ENCODE data around the gene CD276.

Gene CD276

DNA sequence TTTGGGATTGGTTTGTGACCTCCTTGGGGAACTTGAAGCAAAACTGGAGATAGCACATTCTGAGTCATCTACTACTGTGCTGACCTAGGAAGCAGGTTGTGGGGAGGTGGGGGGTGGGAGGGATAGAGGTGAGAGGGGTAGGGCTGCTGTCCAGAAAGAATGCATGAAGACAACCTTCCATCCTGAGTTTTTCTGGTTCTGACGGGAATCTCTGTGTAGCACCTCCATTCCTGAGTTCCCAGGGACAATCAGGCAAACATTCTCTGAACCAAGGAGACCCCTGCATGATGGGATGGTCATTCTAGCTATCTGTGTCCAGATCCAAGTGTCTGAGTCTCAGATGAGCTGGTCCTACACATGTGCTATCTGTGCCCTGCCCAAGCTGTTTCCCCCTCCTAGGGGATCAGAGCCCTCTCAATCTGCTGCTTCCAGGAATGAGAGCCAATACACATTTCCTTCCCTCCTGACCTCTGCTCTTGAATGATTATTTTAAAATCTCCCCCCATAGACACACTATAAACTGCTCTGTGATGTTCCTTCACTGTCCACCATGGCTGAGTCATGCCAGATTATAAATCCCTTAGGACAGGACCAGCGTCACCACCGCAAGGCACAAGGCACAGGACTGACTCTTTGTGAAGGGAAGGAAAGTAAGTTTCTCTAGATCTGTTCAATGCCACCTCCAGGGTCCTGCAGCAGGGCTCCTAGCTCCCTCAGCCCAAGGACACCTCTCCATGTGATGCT, 2.2 kb upstream of the CD276 start:
- TF ChIP-seq, protein P1, sequence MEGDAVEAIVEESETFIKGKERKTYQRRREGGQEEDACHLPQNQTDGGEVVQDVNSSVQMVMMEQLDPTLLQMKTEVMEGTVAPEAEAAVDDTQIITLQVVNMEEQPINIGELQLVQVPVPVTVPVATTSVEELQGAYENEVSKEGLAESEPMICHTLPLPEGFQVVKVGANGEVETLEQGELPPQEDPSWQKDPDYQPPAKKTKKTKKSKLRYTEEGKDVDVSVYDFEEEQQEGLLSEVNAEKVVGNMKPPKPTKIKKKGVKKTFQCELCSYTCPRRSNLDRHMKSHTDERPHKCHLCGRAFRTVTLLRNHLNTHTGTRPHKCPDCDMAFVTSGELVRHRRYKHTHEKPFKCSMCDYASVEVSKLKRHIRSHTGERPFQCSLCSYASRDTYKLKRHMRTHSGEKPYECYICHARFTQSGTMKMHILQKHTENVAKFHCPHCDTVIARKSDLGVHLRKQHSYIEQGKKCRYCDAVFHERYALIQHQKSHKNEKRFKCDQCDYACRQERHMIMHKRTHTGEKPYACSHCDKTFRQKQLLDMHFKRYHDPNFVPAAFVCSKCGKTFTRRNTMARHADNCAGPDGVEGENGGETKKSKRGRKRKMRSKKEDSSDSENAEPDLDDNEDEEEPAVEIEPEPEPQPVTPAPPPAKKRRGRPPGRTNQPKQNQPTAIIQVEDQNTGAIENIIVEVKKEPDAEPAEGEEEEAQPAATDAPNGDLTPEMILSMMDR (IDR thresholded peaks at IDR 0.05; ENCODE audit: low read depth, low read length), result no peak
- Histone ChIP-seq H3K4me3 (ENCODE audit: low read depth, low read length) (no peak overlapping the region), H3K9me3 (no peaks in the 10 kb centered on the region), H3K27me3 (peaks cover 3% of the 10 kb centered on the region; the same call in 1 of the 2 replicates), H3K4me1 (peaks cover 10% of the 10 kb centered on the region), H3K36me3 (no peaks in the 10 kb centered on the region)
- no peak for DNase-seq

DNA sequence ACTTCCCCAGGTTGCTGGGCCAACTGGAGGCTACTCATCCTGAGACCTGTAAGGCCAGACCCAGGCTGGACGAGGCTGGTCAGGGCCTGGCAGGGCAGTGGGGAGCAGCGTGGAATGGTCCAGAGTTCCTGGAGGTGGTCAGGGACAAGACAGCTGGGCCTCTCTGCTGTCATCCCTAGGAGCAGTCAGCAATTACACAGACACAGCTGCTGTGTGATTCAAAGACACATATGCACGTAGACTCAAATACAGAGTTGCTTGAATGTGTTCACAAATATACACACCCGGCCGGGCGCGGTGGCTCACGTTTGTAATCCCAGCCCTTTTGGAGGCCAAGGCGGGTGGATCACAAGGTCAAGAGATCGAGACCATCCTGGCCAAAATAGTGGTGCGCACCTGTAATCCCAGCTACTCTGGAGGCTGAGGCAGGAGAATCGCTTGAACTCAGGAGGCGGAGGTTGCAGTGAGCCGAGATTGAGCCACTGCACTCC, 1.5 kb upstream of the CD276 start:
- peaks cover 3% of the 10 kb centered on the region; the same call in 1 of the 2 replicates for H3K27me3 ChIP-seq
- H3K4me3 ChIP-seq (ENCODE audit: low read depth, low read length), result no peak overlapping the region
- peaks cover 11% of the 10 kb centered on the region for H3K4me1 ChIP-seq
- TF ChIP-seq, protein P1 (IDR thresholded peaks at IDR 0.05; ENCODE audit: low read depth, low read length), result no peak
- no peak for DNase-seq
- H3K9me3 ChIP-seq, result no peaks in the 10 kb centered on the region
- H3K36me3 ChIP-seq, result no peaks in the 10 kb centered on the region

DNA sequence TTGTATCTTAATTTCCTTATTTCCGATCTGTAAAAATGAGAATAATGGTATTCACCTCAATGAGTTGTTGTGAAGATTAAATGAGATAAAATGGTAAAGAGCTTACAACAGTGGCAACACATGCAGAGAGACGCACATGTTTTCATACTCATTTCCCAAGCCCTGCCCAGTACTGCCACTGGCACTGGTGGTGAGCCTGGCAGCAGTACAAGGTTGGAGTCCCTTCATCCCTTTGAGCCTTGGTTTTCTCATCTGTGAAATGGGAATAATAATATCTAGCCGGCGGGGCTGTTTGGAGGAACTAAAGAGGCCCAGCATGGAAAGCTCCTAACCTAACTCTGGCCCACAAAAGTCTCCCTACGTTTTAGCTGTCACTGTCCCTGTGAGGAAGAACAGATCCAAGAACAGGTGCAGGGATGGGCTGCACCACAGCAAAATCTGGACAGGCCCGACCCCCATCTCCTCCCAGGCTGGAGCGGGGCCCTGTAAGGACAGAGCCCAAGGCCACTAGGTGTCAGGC, 866 bp upstream of the CD276 start:
- Histone ChIP-seq H3K27me3 (peaks cover 3% of the 10 kb centered on the region; the same call in 1 of the 2 replicates), H3K36me3 (no peaks in the 10 kb centered on the region), H3K9me3 (no peaks in the 10 kb centered on the region), H3K4me3 (ENCODE audit: low read depth, low read length) (peak overlapping the region; percentile 84), H3K4me1 (peaks cover 17% of the 10 kb centered on the region)
- peak; percentile 68 for DNase-seq
- TF ChIP-seq, protein P1 (IDR thresholded peaks at IDR 0.05; ENCODE audit: low read depth, low read length), result peak; percentile 38; the same call in 1 of the 2 replicates

DNA sequence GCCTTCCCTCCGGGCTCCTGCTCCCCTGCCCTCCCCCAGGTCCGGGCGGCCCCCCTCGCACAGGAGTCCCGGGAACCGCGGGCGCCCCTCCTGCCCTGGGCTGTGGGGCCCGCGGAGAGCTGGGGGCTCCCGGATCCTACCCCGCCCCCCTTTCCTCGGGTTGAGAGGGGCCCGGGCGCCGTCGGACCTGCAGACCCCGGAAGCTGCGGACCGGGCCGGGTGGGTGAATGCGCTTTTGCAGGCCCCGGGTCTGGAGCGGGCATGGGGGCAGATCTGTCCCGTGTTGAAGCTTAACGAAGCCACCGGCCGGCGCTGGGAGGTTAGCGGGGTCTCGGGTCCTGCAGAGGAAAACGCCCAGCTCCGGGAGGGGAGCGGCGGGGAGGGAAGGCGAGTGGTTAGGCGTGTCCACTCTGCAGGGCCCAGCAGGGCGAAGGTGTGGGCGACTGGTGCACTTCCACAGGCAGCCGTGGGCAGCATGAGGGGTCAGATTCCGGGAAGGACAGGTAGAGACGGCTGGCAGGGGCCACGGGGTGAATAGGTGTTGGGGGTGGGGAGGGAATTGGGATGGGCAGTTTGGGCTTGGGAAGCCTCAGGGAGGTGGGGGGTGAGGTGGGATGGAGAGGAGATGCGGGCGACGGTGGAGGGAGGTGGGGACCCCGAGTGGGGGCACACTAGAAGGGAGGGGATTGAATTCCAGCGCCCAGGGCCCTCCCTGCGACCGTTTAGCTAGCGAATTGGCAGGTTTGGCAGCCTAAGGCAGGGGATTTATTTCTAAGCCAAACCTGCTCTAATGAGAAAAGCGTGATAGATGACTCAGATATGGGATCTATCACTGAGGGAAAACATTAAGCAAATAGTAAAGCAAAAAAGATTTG, 635 bp downstream of the CD276 start:
- Histone ChIP-seq H3K4me1 (peaks cover 18% of the 10 kb centered on the region), H3K27me3 (peaks cover 3% of the 10 kb centered on the region; the same call in 1 of the 2 replicates), H3K4me3 (ENCODE audit: low read depth, low read length) (peak overlapping the region; percentile 84), H3K9me3 (no peaks in the 10 kb centered on the region), H3K36me3 (no peaks in the 10 kb centered on the region)
- DNase-seq, result peak; percentile 41
- TF ChIP-seq, protein P1 (IDR thresholded peaks at IDR 0.05; ENCODE audit: low read depth, low read length), result no peak

DNA sequence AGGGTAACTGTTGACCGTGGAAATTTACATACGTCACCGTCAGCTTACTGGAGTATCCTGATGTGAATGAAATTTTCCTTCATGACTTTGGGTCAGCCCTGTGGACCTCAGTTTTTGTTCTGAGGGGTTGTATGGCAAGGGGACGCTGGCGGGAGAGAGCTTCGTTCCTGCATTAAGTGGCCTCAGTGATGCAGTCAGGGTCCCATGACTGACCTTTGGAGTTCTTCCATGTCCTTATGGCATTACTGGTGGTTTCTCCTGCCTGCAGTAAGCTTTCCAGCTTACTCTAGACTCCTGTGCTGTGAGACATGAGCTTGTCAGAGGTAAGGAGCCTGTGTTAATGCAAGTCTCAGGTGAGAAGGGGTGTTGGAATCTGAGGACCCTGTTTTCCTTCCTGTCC, 1.8 kb downstream of the CD276 start:
- Histone ChIP-seq H3K4me3 (ENCODE audit: low read depth, low read length) (peak overlapping the region; percentile 84), H3K9me3 (no peaks in the 10 kb centered on the region), H3K27me3 (peaks cover 3% of the 10 kb centered on the region; the same call in 1 of the 2 replicates), H3K4me1 (peaks cover 21% of the 10 kb centered on the region), H3K36me3 (no peaks in the 10 kb centered on the region)
- DNase-seq, result no peak
- TF ChIP-seq, protein P1 (IDR thresholded peaks at IDR 0.05; ENCODE audit: low read depth, low read length), result no peak
